ENCODE results near the gene MIF.

DNA sequence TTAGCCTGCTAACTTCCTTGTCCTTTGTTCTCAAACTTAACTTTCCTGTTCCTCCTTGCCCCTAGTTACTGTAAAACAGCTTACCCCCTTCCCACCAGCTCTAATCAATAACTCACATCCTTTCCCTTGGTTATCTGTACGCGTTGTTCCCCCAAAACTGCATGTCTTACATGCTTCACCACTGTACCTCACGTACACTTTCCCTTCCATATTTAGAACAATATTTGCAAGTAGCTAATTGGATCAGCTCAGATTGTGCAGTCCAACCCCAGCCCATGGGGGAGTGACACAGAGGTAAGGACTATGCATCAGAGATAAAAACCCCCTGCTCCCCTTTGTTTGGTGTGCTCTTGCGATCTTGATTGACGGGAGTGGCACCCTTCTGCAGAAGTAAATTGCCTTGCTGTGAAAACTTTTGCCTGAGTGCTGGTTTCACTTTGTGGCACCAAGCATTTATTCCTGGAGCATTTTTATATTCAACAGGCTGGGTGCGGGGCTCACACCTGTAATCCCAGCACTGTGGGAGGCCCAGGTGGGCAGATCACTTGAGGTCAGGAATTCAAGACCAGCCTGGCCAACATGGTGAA lies 30.9 kb downstream of the MIF start:
- no peak for TF ChIP-seq POLR2A (IDR thresholded peaks at IDR 0.05)
- TF ChIP-seq, protein P1, sequence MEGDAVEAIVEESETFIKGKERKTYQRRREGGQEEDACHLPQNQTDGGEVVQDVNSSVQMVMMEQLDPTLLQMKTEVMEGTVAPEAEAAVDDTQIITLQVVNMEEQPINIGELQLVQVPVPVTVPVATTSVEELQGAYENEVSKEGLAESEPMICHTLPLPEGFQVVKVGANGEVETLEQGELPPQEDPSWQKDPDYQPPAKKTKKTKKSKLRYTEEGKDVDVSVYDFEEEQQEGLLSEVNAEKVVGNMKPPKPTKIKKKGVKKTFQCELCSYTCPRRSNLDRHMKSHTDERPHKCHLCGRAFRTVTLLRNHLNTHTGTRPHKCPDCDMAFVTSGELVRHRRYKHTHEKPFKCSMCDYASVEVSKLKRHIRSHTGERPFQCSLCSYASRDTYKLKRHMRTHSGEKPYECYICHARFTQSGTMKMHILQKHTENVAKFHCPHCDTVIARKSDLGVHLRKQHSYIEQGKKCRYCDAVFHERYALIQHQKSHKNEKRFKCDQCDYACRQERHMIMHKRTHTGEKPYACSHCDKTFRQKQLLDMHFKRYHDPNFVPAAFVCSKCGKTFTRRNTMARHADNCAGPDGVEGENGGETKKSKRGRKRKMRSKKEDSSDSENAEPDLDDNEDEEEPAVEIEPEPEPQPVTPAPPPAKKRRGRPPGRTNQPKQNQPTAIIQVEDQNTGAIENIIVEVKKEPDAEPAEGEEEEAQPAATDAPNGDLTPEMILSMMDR (IDR thresholded peaks at IDR 0.05) = no peak
